ENCODE results near the gene SFN. TPM values are rescaled to one million over a fixed set of nuclear protein-coding genes. Genes with fewer than 3 reads are reported as not detected.
A peak's percentile ranks its signal among the peaks of the same experiment; 100 is the strongest.

SFN gene
- total RNA-seq, 1 donor from 2014 or later: 83.8 TPM

- intact Hi-C loops (cut with DNase I): loop anchor here (10.0 kb wide), 1 partner anchor 78 kb away; no protein-coding TSS in a partner anchor
- H3K36me3 ChIP-seq: peaks cover 98% of the 10 kb centered on the region
- H3K4me1 ChIP-seq: no peaks in the 10 kb centered on the region
- no peak overlapping the region for H3K4me3 ChIP-seq
- no peak for TF ChIP-seq CTCF (IDR thresholded peaks at IDR 0.05)
- DNase-seq: no peak
- no peaks in the 10 kb centered on the region for H3K9me3 ChIP-seq
- no peak for ATAC-seq
- H3K27ac ChIP-seq: no peak overlapping the region
- no peaks in the 10 kb centered on the region for H3K27me3 ChIP-seq
These were observed 19.9 kb downstream of the SFN start for GRCh38 chr1:26882696-26883463.

- Histone ChIP-seq H3K27ac (no peak overlapping the region), H3K4me3 (no peak overlapping the region), H3K4me1 (peaks cover 11% of the 10 kb centered on the region), H3K9me3 (no peaks in the 10 kb centered on the region), H3K27me3 (no peaks in the 10 kb centered on the region), H3K36me3 (peaks cover 72% of the 10 kb centered on the region)
- TF ChIP-seq CTCF (IDR thresholded peaks at IDR 0.05): peak; percentile 39
- no peak for ATAC-seq
- DNase-seq: no peak
- intact Hi-C loops (cut with DNase I): loop anchor here (10.0 kb wide), 1 partner anchor 82 kb away; no protein-coding TSS in a partner anchor
These were observed 24.2 kb downstream of the SFN start for GRCh38 chr1:26887125-26887524.

- no peak overlapping the region for H3K4me3 ChIP-seq
- no peak for TF ChIP-seq CTCF (IDR thresholded peaks at IDR 0.05)
- peaks cover 73% of the 10 kb centered on the region for H3K36me3 ChIP-seq
- no peaks in the 10 kb centered on the region for H3K9me3 ChIP-seq
- intact Hi-C loops (cut with DNase I): loop anchor here (10.0 kb wide), 1 partner anchor 83 kb away; no protein-coding TSS in a partner anchor
- ATAC-seq (no peak), DNase-seq (no peak)
- peaks cover 11% of the 10 kb centered on the region for H3K4me1 ChIP-seq
- H3K27ac ChIP-seq: no peak overlapping the region
- no peaks in the 10 kb centered on the region for H3K27me3 ChIP-seq
These were observed 25.3 kb downstream of the SFN start for GRCh38 chr1:26888231-26888630.

DNA sequence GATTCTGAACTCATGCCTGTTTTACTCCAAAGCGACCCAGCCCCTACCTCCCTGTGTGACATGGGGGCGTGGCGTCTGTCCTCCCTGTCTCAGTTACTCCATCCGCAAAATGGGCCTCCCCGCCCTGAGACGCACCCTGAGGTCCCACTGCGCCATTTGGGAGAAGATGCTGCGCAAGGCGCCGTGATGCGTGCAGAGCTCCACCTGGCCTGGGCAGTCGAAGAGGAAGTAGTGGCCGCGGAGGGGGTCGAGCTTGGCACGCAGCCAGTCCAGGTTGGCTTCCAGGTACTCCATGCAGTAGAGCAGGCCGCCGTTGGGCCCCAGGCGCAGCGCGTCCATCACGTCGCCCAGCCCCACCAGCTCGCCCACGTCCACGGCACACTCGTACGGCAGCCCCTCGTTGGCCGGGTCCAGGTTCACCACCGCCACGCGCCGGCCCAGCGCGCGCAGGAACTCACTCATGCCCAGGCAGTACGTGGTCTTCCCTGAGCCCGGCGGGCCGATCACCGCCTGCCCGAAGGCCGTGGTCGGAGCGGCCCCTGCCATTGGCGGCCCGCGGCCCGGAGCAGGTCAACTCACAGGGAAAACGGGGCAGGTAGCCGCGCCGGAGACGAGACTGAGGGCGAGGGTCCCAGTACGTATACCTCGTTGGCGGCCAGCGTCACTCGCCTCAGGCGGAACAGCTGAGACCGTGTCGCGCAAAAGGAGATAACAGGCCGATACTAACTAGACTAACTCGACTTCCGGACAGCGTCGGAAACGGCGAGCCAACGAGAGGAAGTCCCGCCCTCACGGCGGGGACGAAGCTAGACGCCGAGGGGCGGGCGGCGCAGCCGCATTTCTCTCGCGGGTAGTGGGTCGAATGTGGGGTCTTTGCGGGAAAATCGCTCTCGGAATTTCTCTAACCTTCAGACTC, 26.9 kb downstream of the SFN start, which contains the start of gene GPN2:
TSS of gene GPN2 (minus strand) at position 733 of the 916 bp plus-strand sequence. CDS start at position 546, 187 bp downstream.
- H3K27ac ChIP-seq: peak within 1 kb of the TSS; percentile 96
- no peaks in the 10 kb centered on the region for H3K9me3 ChIP-seq
- ATAC-seq: peak; percentile 96
- H3K36me3 ChIP-seq: peaks cover 73% of the 10 kb centered on the region
- H3K27me3 ChIP-seq: no peaks in the 10 kb centered on the region
- TF ChIP-seq CTCF (IDR thresholded peaks at IDR 0.05): no peak
- intact Hi-C loops (cut with DNase I): loop anchor here (10.0 kb wide), 1 partner anchor 85 kb away; no protein-coding TSS in a partner anchor
- peak; percentile 89 for DNase-seq
- H3K4me3 ChIP-seq: peak within 1 kb of the TSS; percentile 99
- peaks cover 11% of the 10 kb centered on the region for H3K4me1 ChIP-seq

DNA sequence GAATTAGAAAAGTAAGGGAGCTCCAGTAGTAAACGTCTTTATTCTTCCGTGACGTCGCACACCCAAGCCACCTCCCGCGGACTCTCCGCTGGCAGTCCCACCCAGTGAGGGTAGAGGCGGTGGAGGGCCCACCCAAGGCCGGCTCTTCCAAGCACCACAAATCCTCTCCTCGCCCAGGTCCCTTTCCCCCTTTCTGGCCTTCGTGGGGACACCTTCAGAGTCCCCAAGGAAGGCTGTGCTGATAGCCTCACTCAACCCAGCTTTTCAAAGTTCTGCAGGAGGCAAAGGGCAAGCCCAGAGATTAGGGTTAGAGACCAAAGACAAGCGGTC, 27.5 kb downstream of the SFN start:
- no peak for TF ChIP-seq CTCF (IDR thresholded peaks at IDR 0.05)
- Histone ChIP-seq H3K9me3 (no peaks in the 10 kb centered on the region), H3K36me3 (peaks cover 73% of the 10 kb centered on the region), H3K27ac (peak overlapping the region; percentile 96), H3K27me3 (no peaks in the 10 kb centered on the region), H3K4me1 (peaks cover 11% of the 10 kb centered on the region), H3K4me3 (peak overlapping the region; percentile 99)
- DNase-seq: peak; percentile 68
- ATAC-seq: peak; percentile 19
- intact Hi-C loops (cut with DNase I): no loop called here

Data from upper lobe of right lung (tissue), 1 donor.